IPS-11a (cell line): Measurements from ENCODE around the gene ABCG1.

Experiments
- H3K4me3 ChIP-seq: one replicate; pipeline ENCODE4 v1.5.1; 2013; ENCODE audit warnings: low read depth, low read length, control low read depth

Gene ABCG1

GRCh38 chr21:42343101-42343500 lies 124.2 kb downstream of the ABCG1 start:
- H3K4me3 ChIP-seq, result no peak overlapping the region

- H3K4me3 ChIP-seq, result no peak overlapping the region
Measured at GRCh38 chr21:42343556-42343955, 124.6 kb downstream of the ABCG1 start.

- H3K4me3 ChIP-seq, result no peak overlapping the region
Measured at GRCh38 chr21:42343963-42344510, 125.1 kb downstream of the ABCG1 start.

- no peak overlapping the region for H3K4me3 ChIP-seq
Measured at GRCh38 chr21:42344631-42345030, 125.7 kb downstream of the ABCG1 start.

GRCh38 chr21:42346441-42346840 lies 127.5 kb downstream of the ABCG1 start:
- H3K4me3 ChIP-seq, result no peak overlapping the region
